SK-N-SH (cell line): ENCODE data around the gene PPARGC1A. TPM values are rescaled to one million over a fixed set of nuclear protein-coding genes. Genes with fewer than 3 reads are reported as not detected.

Experiments used
- CTCF ChIA-PET: fragments of 300-600, 350-600 bp; formaldehyde crosslinking; extraction: SDS; loops from one replicate; lab custom pipeline; 2021; lab: Yijun Ruan, JAX
- POLR2A ChIA-PET: fragments of 350-600 bp; sonication (Branson Sonifier 250); formaldehyde crosslinking; extraction: SDS; loops from one replicate; lab custom pipeline; 2020; ENCODE audit warnings: antibody characterized with exemption, inconsistent platforms; lab: Yijun Ruan, JAX
- DNase-seq: peaks from one replicate; pipeline ENCODE4 v3.0.0; 2012
- H2AFZ ChIP-seq: fragments of 200-600 bp; sonication (generic); 2 replicates; pipeline ENCODE4 v1.8.1; 2016; ENCODE audit warnings: antibody characterized with exemption, mild to moderate bottlenecking, low read depth
- H3F3A ChIP-seq: fragments of 200-600 bp; sonication (generic); replicated peaks from 2 replicates; pipeline ENCODE3; 2016; ENCODE audit warnings: antibody characterized with exemption, mild to moderate bottlenecking; ENCODE audit not compliant: insufficient read depth
- H3K27ac ChIP-seq, 2 experiments: fragments of 200-500 bp in 1 of 2; fragments of 200-600 bp in 1 of 2; sonication (Bioruptor generic) in 1 of 2; sonication (generic), shearing (Covaris generic) in 1 of 2; 2 replicates each; pipeline versions ENCODE4 v1.5.1 to v1.6.1; 2014 to 2016; ENCODE audit warnings: low read depth in 2 of 2, inconsistent platforms in 1 of 2, low read length in 1 of 2, mild to moderate bottlenecking in 1 of 2, mixed read lengths in 1 of 2
- H3K27me3 ChIP-seq: fragments of 200-600 bp; sonication (generic), shearing (Covaris generic); 2 replicates; pipeline ENCODE4 v1.6.1; 2016; ENCODE audit warnings: mixed run types; ENCODE audit not compliant: insufficient read depth
- H3K36me3 ChIP-seq, 2 experiments: fragments of 200-500 bp in 1 of 2; fragments of 200-600 bp in 1 of 2; sonication (Bioruptor generic) in 1 of 2; sonication (generic) in 1 of 2; replicated peaks in 1 of 2; 2 replicates each; pipeline versions ENCODE3 to v1.5.1; 2014 to 2016; ENCODE audit warnings: low read length in 1 of 2, mild to moderate bottlenecking in 1 of 2; ENCODE audit not compliant: insufficient read depth in 2 of 2, control insufficient read depth in 1 of 2
- H3K4me1 ChIP-seq, 2 experiments: fragments of 200-500 bp in 1 of 2; fragments of 200-600 bp in 1 of 2; sonication (Bioruptor generic) in 1 of 2; sonication (generic), shearing (Covaris generic) in 1 of 2; 2 replicates each; pipeline versions ENCODE4 v1.5.1 to v1.6.1; 2014 to 2016; ENCODE audit warnings: low read depth in 1 of 2, low read length in 1 of 2, mixed run types in 1 of 2; ENCODE audit not compliant: insufficient read depth in 2 of 2, control insufficient read depth in 1 of 2
- H3K4me2 ChIP-seq: fragments of 200-600 bp; sonication (generic), shearing (Covaris generic); 2 replicates; pipeline ENCODE4 v1.6.1; 2017; ENCODE audit warnings: mixed run types
- H3K4me3 ChIP-seq, 2 experiments: fragments of 200-500 bp in 1 of 2; fragments of 200-600 bp in 1 of 2; sonication (Bioruptor generic) in 1 of 2; sonication (generic), shearing (Covaris generic) in 1 of 2; 2 replicates each; pipeline versions ENCODE4 v1.5.1 to v1.8.1; 2014 to 2016; ENCODE audit warnings: low read depth in 2 of 2, inconsistent platforms in 1 of 2, low read length in 1 of 2, mild to moderate bottlenecking in 1 of 2, mixed read lengths in 1 of 2, moderate library complexity in 1 of 2
- H3K79me2 ChIP-seq: fragments of 200-600 bp; sonication (generic); 2 replicates; pipeline ENCODE4 v1.8.1; 2017; ENCODE audit warnings: mild to moderate bottlenecking; ENCODE audit not compliant: insufficient read depth
- H3K9ac ChIP-seq: fragments of 200-600 bp; sonication (generic); 2 replicates; pipeline ENCODE4 v1.6.1; 2017; ENCODE audit warnings: mixed run types
- H3K9me2 ChIP-seq: fragments of 200-600 bp; sonication (generic); 2 replicates; pipeline ENCODE4 v1.6.1; 2017; ENCODE audit warnings: mixed run types
- H3K9me3 ChIP-seq: fragments of 200-600 bp; sonication (generic); 2 replicates; pipeline ENCODE4 v1.6.1; 2017; ENCODE audit warnings: mixed run types, mild to moderate bottlenecking, moderate library complexity
- H4K20me1 ChIP-seq: fragments of 200-600 bp; sonication (generic); 2 replicates; pipeline ENCODE4 v1.6.1; 2017; ENCODE audit warnings: mild to moderate bottlenecking, mixed run types; ENCODE audit not compliant: insufficient read depth
- CHD2 ChIP-seq: fragments of 150-350 bp; IDR thresholded peaks from 2 replicates; pipeline ENCODE4 v1.6.1; 2018; ENCODE audit warnings: low read length; ENCODE audit not compliant: partially characterized antibody
- ELF1 ChIP-seq: IDR thresholded peaks from 2 replicates; pipeline ENCODE4 v1.4.0; 2012
- EP300 ChIP-seq, 2 experiments: IDR thresholded peaks; 2 replicates each; pipeline versions ENCODE4 v1.4.0 to v1.6.1; 2012; ENCODE audit warnings: borderline replicate concordance in 1 of 2, low read depth in 1 of 2, low read length in 1 of 2
- EZH2phosphoT487 ChIP-seq: fragments of 200-600 bp; sonication (generic); IDR thresholded peaks from 2 replicates; pipeline ENCODE4 v1.6.1; 2017; ENCODE audit warnings: low read depth, mixed run types, mild to moderate bottlenecking, antibody characterized with exemption, moderate library complexity, borderline replicate concordance
- FOSL2 ChIP-seq: IDR thresholded peaks from 2 replicates; pipeline ENCODE4 v1.4.0; 2012; ENCODE audit warnings: low read depth, mild to moderate bottlenecking, moderate library complexity, borderline replicate concordance
- FOXM1 ChIP-seq: IDR thresholded peaks from 2 replicates; pipeline ENCODE4 v1.4.0; 2012; ENCODE audit warnings: low read depth, mild to moderate bottlenecking
- GABPA ChIP-seq: IDR thresholded peaks from 2 replicates; pipeline ENCODE4 v1.4.0; 2012; ENCODE audit warnings: low read depth, mild to moderate bottlenecking
- GATA2 ChIP-seq: sonication (generic); formaldehyde crosslinking; IDR thresholded peaks from 2 replicates; pipeline ENCODE4 v1.5.0; 2020; ENCODE audit warnings: mild to moderate bottlenecking, missing genetic modification reagents
- MXI1 ChIP-seq: IDR thresholded peaks from 2 replicates; pipeline ENCODE4 v1.6.1; 2012; ENCODE audit warnings: mild to moderate bottlenecking, low read depth, low read length, improper control_type of control experiment
- NFIC ChIP-seq: IDR thresholded peaks from 2 replicates; pipeline ENCODE4 v1.4.0; 2012; ENCODE audit warnings: borderline replicate concordance
- RAD21 ChIP-seq: IDR thresholded peaks from 2 replicates; pipeline ENCODE4 v1.6.1; 2012; ENCODE audit warnings: mild to moderate bottlenecking, low read length
- RCOR1 ChIP-seq: fragments of 150-350 bp; IDR thresholded peaks from 2 replicates; pipeline ENCODE4 v1.6.1; 2017; ENCODE audit warnings: antibody characterized with exemption, low read length
- SIN3A ChIP-seq: IDR thresholded peaks from 2 replicates; pipeline ENCODE4 v1.6.1; 2012; ENCODE audit warnings: low read depth, mild to moderate bottlenecking, low read length, moderate library complexity, borderline replicate concordance
- TCF12 ChIP-seq: IDR thresholded peaks from 2 replicates; pipeline ENCODE4 v1.4.0; 2012
- TEAD4 ChIP-seq: IDR thresholded peaks from 2 replicates; pipeline ENCODE4 v1.4.0; 2012; ENCODE audit warnings: mild to moderate bottlenecking, borderline replicate concordance; ENCODE audit not compliant: insufficient read depth
- YY1 ChIP-seq: IDR thresholded peaks from 2 replicates; pipeline ENCODE4 v1.4.0; 2012; ENCODE audit warnings: low read depth, mild to moderate bottlenecking
- WGBS: methylation state at CpG from one replicate; pipeline ENCODE4 v1.1.6; 2017; ENCODE audit warnings: low lambda C conversion rate; 5-methylcytosine and 5-hydroxymethylcytosine counted together
- polyA plus RNA-seq, 3 experiments: library from polyadenylated mRNA; depleted of rRNA; stranded (reverse); fragments of >200 nt; gene quantifications; 2 replicates each; pipeline ENCODE4 v1.2.3, GENCODE V29; 2012
- TF ChIP-seq, protein P1 (sequence below): IDR thresholded peaks from 2 replicates; pipeline ENCODE4; 2012
- TF ChIP-seq, protein P2 (sequence below): IDR thresholded peaks from 2 replicates; pipeline ENCODE4 v1.4.0; 2012; ENCODE audit warnings: low read depth
- TF ChIP-seq, protein P3 (sequence below): fragments of 150-350 bp; IDR thresholded peaks from 2 replicates; pipeline ENCODE4 v1.6.1; 2016; ENCODE audit warnings: mild to moderate bottlenecking, low read depth, low read length
- TF ChIP-seq, protein P4 (sequence below): IDR thresholded peaks from 2 replicates; pipeline ENCODE4 v1.4.0; 2012; ENCODE audit warnings: low read depth, borderline replicate concordance
- TF ChIP-seq, protein P5 (sequence below): fragments of 150-350 bp; IDR thresholded peaks from 2 replicates; pipeline ENCODE4 v1.6.1; 2017; ENCODE audit warnings: antibody characterized with exemption, low read length, low read depth, borderline replicate concordance

The PPARGC1A gene
- polyA plus RNA-seq, 1 of the 3 experiments (the other 2 are of a cell fraction) = 0.07 TPM

DNA sequence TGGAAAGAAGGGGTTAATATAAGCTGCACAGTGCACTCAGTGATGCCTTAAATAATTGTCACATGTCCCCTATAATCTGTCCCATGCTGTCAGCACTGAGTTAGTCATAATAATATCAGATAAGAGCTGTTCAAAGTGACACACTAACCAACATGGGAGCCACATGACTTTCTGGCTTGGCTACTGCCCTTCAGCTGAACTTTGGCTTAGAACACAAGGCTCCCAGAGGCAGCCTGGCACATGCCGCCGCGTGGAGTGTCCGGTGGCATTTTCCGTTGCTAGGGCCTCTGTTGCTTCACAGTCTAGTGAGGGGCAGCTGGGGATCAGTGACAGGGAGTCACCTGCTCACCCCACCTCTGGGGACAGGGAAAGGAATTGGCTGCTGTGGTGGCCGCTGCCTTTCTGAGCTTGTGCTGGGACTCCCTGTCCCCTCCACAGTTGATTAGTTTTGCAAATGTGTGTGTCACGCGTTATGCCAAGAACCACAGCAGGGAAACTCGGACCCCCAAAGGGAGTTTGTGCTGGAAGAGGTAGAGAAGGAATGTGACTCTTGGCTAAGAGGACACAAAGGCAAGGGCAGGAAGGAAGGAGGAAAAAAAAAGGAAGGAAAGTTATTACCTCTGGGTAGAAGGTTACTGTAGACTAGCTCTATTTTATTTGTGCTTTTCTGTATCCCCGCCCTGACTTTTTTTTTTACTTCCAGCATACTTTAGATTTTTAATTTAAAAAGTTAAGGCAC, 41.1 kb upstream of the PPARGC1A start:
- H3K36me3 ChIP-seq = no peaks in the 10 kb centered on the region
- no peak overlapping the region for H3K4me3 ChIP-seq
- H3K4me2 ChIP-seq = no peak overlapping the region
- TF ChIP-seq TCF12 (no peak), SIN3A (no peak), EZH2phosphoT487 (no peak), FOXM1 (no peak), RCOR1 (peak; percentile 74), ELF1 (no peak), GABPA (no peak), MXI1 (peak; percentile 89), CHD2 (peak; percentile 47), EP300 (IDR thresholded peaks at IDR 0.05; ENCODE audit: borderline replicate concordance in 1 of 2, low read depth in 1 of 2, low read length in 1 of 2) (peak in 1 of 2 experiments; percentile 76; a peak in 2 of 4 replicates), FOSL2 (no peak), RAD21 (peak; percentile 15)
- TF ChIP-seq, protein P1, sequence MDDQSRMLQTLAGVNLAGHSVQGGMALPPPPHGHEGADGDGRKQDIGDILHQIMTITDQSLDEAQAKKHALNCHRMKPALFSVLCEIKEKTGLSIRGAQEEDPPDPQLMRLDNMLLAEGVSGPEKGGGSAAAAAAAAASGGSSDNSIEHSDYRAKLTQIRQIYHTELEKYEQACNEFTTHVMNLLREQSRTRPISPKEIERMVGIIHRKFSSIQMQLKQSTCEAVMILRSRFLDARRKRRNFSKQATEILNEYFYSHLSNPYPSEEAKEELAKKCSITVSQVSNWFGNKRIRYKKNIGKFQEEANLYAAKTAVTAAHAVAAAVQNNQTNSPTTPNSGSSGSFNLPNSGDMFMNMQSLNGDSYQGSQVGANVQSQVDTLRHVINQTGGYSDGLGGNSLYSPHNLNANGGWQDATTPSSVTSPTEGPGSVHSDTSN = no peak
- TF ChIP-seq, all 33 proteins: peak for 5
- no peaks in the 10 kb centered on the region for H3K79me2 ChIP-seq
- H3F3A ChIP-seq = no peaks in the 10 kb centered on the region
- H3K4me1 ChIP-seq = peaks cover 0 to 8% of the 10 kb centered on the region in 2 experiments; a peak in 2 of 4 replicates
- ChIA-PET POLR2A (no interaction called here), CTCF (interaction anchor here (0.7 to 1.1 kb wide), 3 partner anchors 11 to 42 kb away, joined by 3 to 4 read pairs (median 3); no protein-coding TSS in a partner anchor)
- no peak overlapping the region for H3K27ac ChIP-seq
- H3K27me3 ChIP-seq = no peaks in the 10 kb centered on the region
- DNase-seq = peak; percentile 42
- no peak overlapping the region for H3K9ac ChIP-seq
- H2AFZ ChIP-seq = no peak overlapping the region
- H3K9me3 ChIP-seq = no peaks in the 10 kb centered on the region
- 36% methylated on average over 6 of the region's 10 CpGs for WGBS
- H4K20me1 ChIP-seq = no peaks in the 10 kb centered on the region
- no peaks in the 10 kb centered on the region for H3K9me2 ChIP-seq

DNA sequence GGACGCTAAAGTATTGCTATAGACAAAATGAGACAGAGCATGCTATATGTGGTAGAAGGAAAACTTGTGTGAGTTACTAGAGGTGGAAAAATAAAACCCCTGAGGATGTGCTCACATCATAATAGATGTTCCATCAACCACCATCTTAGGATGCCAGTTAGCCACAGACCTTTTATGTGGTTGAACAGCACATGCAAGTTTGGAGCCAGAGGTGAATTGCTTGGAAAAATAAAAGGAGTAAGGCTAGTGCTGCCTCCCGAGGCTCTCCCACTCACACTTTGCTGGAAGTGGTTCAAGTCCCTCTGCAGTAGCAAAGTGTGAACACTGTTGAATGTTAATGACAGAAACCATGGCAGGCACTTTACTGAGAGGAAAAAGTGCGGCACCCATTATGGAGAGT, 39.4 kb upstream of the PPARGC1A start:
- DNase-seq = no peak
- 48% methylated on average over 3 of the region's 3 CpGs for WGBS
- no peak overlapping the region for H3K27ac ChIP-seq
- no peak overlapping the region for H3K4me2 ChIP-seq
- CTCF ChIA-PET = no interaction called here
- H3K9me2 ChIP-seq = no peaks in the 10 kb centered on the region
- no peaks in the 10 kb centered on the region for H3K79me2 ChIP-seq
- H3K36me3 ChIP-seq = no peaks in the 10 kb centered on the region
- no peaks in the 10 kb centered on the region for H3K9me3 ChIP-seq
- POLR2A ChIA-PET = no interaction called here
- no peaks in the 10 kb centered on the region for H4K20me1 ChIP-seq
- H2AFZ ChIP-seq = no peak overlapping the region
- no peak overlapping the region for H3K9ac ChIP-seq
- H3K4me1 ChIP-seq = peaks cover 0 to 8% of the 10 kb centered on the region in 2 experiments; a peak in 2 of 4 replicates
- no peak overlapping the region for H3K4me3 ChIP-seq
- H3K27me3 ChIP-seq = no peaks in the 10 kb centered on the region
- no peaks in the 10 kb centered on the region for H3F3A ChIP-seq
- no peak for TF ChIP-seq TEAD4
- TF ChIP-seq GATA2 (CRISPR knock-in tag) = no peak
- TF ChIP-seq EZH2phosphoT487 = no peak
- TF ChIP-seq, protein P2, sequence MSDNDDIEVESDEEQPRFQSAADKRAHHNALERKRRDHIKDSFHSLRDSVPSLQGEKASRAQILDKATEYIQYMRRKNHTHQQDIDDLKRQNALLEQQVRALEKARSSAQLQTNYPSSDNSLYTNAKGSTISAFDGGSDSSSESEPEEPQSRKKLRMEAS = no peak
- no peak for TF ChIP-seq EP300 (IDR thresholded peaks at IDR 0.05; ENCODE audit: borderline replicate concordance in 1 of 2, low read depth in 1 of 2, low read length in 1 of 2)
- TF ChIP-seq MXI1 = no peak
- TF ChIP-seq, protein P1 = no peak
- TF ChIP-seq YY1 = no peak
- TF ChIP-seq, protein P3, sequence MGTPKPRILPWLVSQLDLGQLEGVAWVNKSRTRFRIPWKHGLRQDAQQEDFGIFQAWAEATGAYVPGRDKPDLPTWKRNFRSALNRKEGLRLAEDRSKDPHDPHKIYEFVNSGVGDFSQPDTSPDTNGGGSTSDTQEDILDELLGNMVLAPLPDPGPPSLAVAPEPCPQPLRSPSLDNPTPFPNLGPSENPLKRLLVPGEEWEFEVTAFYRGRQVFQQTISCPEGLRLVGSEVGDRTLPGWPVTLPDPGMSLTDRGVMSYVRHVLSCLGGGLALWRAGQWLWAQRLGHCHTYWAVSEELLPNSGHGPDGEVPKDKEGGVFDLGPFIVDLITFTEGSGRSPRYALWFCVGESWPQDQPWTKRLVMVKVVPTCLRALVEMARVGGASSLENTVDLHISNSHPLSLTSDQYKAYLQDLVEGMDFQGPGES = no peak
- TF ChIP-seq, protein P4, sequence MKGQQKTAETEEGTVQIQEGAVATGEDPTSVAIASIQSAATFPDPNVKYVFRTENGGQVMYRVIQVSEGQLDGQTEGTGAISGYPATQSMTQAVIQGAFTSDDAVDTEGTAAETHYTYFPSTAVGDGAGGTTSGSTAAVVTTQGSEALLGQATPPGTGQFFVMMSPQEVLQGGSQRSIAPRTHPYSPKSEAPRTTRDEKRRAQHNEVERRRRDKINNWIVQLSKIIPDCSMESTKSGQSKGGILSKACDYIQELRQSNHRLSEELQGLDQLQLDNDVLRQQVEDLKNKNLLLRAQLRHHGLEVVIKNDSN = no peak
- no peak for TF ChIP-seq GABPA
- no peak for TF ChIP-seq NFIC
- TF ChIP-seq, protein P5, sequence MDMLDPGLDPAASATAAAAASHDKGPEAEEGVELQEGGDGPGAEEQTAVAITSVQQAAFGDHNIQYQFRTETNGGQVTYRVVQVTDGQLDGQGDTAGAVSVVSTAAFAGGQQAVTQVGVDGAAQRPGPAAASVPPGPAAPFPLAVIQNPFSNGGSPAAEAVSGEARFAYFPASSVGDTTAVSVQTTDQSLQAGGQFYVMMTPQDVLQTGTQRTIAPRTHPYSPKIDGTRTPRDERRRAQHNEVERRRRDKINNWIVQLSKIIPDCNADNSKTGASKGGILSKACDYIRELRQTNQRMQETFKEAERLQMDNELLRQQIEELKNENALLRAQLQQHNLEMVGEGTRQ = no peak
